Fibroblast of lung (primary cell): ENCODE measurements around the gene SUSD6. TPM values are rescaled to one million over a fixed set of nuclear protein-coding genes. Genes with fewer than 3 reads are reported as not detected.

Source experiments
- DNase-seq, 2 donors: peaks; one replicate each; pipeline versions ENCODE4 v3.0.0 to v3.0.0-alpha.2; 2010; ENCODE audit warnings: low read depth in 2 of 2
- H2AFZ ChIP-seq: 2 replicates; pipeline ENCODE4 v1.5.1; 2012; ENCODE audit warnings: low read length, control low read depth, inconsistent platforms
- H3K27ac ChIP-seq: 2 replicates; pipeline ENCODE4 v1.5.1; 2011; ENCODE audit warnings: low read length, control low read depth; ENCODE audit not compliant: insufficient read depth
- H3K27me3 ChIP-seq: 2 replicates; pipeline ENCODE4 v1.5.1; 2011; ENCODE audit warnings: mild to moderate bottlenecking, low read length; ENCODE audit not compliant: control insufficient read depth, insufficient read depth
- H3K36me3 ChIP-seq: 2 replicates; pipeline ENCODE4 v1.5.1; 2011; ENCODE audit warnings: low read length; ENCODE audit not compliant: control insufficient read depth, insufficient read depth
- H3K4me1 ChIP-seq: 2 replicates; pipeline ENCODE4 v1.5.1; 2011; ENCODE audit warnings: low read length; ENCODE audit not compliant: control insufficient read depth, insufficient read depth; ENCODE audit errors: extremely low read depth
- H3K4me2 ChIP-seq: 2 replicates; pipeline ENCODE4 v1.5.1; 2011; ENCODE audit warnings: low read length, control low read depth; ENCODE audit not compliant: insufficient read depth; ENCODE audit errors: extremely low read depth
- H3K4me3 ChIP-seq, 4 experiments: fragments of 200-600 bp in 1 of 4; sonication (generic) in 1 of 4; replicated peaks in 1 of 4; 2 replicates each; pipeline ENCODE4 v1.5.1; 2011 to 2016; ENCODE audit warnings: low read length in 4 of 4, low read depth in 3 of 4, mild to moderate bottlenecking in 3 of 4, control low read depth in 2 of 4, inconsistent platforms in 1 of 4, mixed read lengths in 1 of 4; ENCODE audit not compliant: insufficient read depth in 1 of 4; ENCODE audit errors: control extremely low read depth in 1 of 4
- H3K79me2 ChIP-seq: 2 replicates; pipeline ENCODE4 v1.5.1; 2012; ENCODE audit warnings: mild to moderate bottlenecking, low read length, inconsistent platforms; ENCODE audit not compliant: control insufficient read depth, insufficient read depth
- H3K9ac ChIP-seq: 2 replicates; pipeline ENCODE4 v1.5.1; 2011; ENCODE audit warnings: mild to moderate bottlenecking, low read length, control low read depth; ENCODE audit not compliant: insufficient read depth
- H3K9me3 ChIP-seq: 2 replicates; pipeline ENCODE4 v1.5.1; 2012; ENCODE audit warnings: low read depth, low read length; ENCODE audit not compliant: control insufficient read depth, insufficient read depth
- H4K20me1 ChIP-seq: 2 replicates; pipeline ENCODE4 v1.5.1; 2011; ENCODE audit warnings: low read length; ENCODE audit not compliant: control insufficient read depth, insufficient read depth; ENCODE audit errors: extremely low read depth
- EZH2 ChIP-seq: IDR thresholded peaks from 2 replicates; pipeline ENCODE4 v1.5.1; 2012; ENCODE audit warnings: low read length, control low read depth, mild to moderate bottlenecking; ENCODE audit errors: missing control alignments
- polyA plus RNA-seq, 2 donors: library from polyadenylated mRNA; depleted of rRNA in 1 of 2; stranded (reverse) in 1 of 2; unstranded in 1 of 2; fragments of >200 nt; gene quantifications; 2 replicates each; pipeline ENCODE4 v1.2.1, GENCODE V29; 2011 to 2012; ENCODE audit warnings: missing spikeins in 1 of 2
- total RNA-seq: library from RNA; depleted of rRNA; stranded (reverse); fragments of >200 nt; gene quantifications from 2 replicates; pipeline ENCODE4 v1.2.1, GENCODE V29; 2014
- TF ChIP-seq, protein P1 (sequence below), 2 donors: IDR thresholded peaks in 1 of 2; conservative IDR thresholded peaks in 1 of 2; 1 replicate in 1 of 2; 2 replicates in 1 of 2; pipeline ENCODE4 v1.5.1; 2011 to 2012; ENCODE audit warnings: low read length in 2 of 2, control low read depth in 1 of 2, inconsistent platforms in 1 of 2, low read depth in 1 of 2, mild to moderate bottlenecking in 1 of 2

SUSD6 gene
- total and polyA plus RNA-seq, 2 donors (not counting 1 experiment from before 2014, with no cell fraction given): 9.1 to 11.4 TPM

DNA sequence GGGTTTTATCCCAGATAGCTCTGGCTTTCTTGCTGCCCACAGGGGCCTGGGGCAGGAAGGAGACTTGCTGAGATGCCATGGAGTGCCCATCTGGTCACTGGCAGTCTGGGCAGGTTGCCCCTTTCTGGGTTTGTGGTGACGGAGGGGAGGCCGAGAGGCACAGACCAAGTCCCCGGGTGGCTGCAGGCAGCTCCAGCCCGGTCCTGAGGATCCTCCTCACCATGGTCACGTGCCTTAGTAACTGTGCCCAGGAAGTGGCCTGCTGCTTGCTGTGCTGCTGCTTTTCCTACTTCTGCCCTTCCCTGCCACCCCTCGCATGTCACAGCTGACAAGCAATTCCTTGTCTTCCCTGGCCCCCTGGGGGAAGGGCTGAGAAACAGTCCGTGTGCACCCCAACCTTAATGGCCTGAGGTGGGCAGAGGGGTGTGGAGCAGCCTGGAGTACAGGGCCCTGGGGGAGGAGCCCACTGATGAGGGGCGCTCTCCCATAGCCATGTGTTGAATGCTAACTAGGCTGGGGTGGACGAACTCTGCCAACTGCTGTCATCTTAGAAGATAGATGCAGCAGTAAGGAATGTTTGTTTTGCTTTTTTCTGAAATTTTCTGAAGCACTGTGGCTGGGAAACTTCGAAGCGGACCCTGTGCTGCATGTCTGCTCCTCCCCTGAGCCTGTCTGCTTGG, 100.6 kb downstream of the SUSD6 start:
- TF ChIP-seq, protein P1, sequence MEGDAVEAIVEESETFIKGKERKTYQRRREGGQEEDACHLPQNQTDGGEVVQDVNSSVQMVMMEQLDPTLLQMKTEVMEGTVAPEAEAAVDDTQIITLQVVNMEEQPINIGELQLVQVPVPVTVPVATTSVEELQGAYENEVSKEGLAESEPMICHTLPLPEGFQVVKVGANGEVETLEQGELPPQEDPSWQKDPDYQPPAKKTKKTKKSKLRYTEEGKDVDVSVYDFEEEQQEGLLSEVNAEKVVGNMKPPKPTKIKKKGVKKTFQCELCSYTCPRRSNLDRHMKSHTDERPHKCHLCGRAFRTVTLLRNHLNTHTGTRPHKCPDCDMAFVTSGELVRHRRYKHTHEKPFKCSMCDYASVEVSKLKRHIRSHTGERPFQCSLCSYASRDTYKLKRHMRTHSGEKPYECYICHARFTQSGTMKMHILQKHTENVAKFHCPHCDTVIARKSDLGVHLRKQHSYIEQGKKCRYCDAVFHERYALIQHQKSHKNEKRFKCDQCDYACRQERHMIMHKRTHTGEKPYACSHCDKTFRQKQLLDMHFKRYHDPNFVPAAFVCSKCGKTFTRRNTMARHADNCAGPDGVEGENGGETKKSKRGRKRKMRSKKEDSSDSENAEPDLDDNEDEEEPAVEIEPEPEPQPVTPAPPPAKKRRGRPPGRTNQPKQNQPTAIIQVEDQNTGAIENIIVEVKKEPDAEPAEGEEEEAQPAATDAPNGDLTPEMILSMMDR (conservative IDR thresholded peaks at IDR 0.05 in 1 of 2, IDR thresholded peaks at IDR 0.05 in 1 of 2; ENCODE audit: low read depth in 1 of 2, low read length in 2 of 2): no peak
- TF ChIP-seq EZH2: no peak
- Histone ChIP-seq H3K79me2 (no peaks in the 10 kb centered on the region), H3K9me3 (no peaks in the 10 kb centered on the region), H3K36me3 (no peaks in the 10 kb centered on the region), H3K4me1 (peaks cover 18% of the 10 kb centered on the region), H4K20me1 (no peaks in the 10 kb centered on the region), H3K4me2 (no peak overlapping the region), H3K4me3 (no peak overlapping the region), H2AFZ (no peak overlapping the region), H3K27ac (no peak overlapping the region), H3K27me3 (no peaks in the 10 kb centered on the region), H3K9ac (no peak overlapping the region)
- peak in 1 of 2 donors; percentile 59 for DNase-seq

DNA sequence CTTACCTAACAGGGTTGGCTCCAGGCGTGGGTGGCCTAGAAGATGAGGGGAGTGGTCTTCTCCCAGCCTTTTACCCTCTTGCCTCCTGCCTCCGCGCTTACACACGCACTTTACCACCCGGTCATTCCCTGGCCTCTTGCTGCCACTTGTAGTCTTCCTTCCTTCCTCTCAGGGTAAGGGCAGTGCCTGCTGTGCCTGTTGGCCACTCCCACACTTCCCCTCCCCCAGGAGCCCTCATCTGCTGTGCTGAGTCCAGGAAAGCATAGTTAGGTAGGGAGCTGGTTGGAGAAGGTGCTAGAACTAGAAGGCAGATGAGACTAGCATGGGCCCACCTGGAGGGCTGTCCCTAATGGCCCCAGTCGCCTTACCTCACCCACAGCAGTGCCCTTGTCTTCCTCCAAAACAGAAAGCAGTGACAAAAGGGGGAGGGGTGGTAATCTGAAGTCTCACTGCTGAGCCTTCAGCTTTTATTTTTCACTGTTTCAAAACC, 101.2 kb downstream of the SUSD6 start:
- DNase-seq: no peak
- Histone ChIP-seq H3K9me3 (no peaks in the 10 kb centered on the region), H3K4me1 (peaks cover 19% of the 10 kb centered on the region), H2AFZ (no peak overlapping the region), H3K4me3 (no peak overlapping the region), H3K27me3 (no peaks in the 10 kb centered on the region), H3K4me2 (no peak overlapping the region), H3K36me3 (no peaks in the 10 kb centered on the region), H3K9ac (no peak overlapping the region), H3K27ac (no peak overlapping the region), H3K79me2 (no peaks in the 10 kb centered on the region), H4K20me1 (no peaks in the 10 kb centered on the region)
- TF ChIP-seq, protein P1 (conservative IDR thresholded peaks at IDR 0.05 in 1 of 2, IDR thresholded peaks at IDR 0.05 in 1 of 2; ENCODE audit: low read depth in 1 of 2, low read length in 2 of 2): no peak
- no peak for TF ChIP-seq EZH2

DNA sequence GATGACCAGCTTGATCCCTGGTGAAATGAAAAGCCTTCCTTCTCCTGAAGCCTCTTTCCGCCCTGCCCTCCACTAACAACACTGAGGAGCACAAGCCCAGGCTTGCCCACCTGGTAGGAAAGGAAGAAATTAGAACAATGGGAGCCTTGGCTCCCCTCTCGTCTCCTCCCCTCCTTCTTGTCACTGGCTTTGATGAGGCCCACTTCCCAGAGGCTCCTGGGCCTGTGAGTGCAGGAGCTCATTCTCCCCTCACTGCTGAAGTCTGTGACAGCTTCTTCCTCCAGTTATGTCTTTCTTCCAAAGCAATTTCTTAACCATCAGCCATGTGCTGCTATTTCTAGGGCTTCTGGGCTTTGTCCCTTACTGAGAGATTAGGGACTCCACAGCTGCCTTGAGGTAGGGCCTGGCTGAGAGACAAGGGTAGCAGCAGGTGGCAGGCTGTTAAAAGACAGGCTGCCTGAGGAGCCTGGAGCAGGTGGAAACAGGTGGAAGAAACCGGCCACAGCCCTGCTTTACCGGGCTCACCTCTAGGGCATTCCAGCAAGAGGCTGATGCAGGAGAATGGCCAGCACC, 101.9 kb downstream of the SUSD6 start:
- H3K4me1 ChIP-seq: peaks cover 19% of the 10 kb centered on the region
- no peaks in the 10 kb centered on the region for H3K9me3 ChIP-seq
- H4K20me1 ChIP-seq: no peaks in the 10 kb centered on the region
- H3K9ac ChIP-seq: no peak overlapping the region
- TF ChIP-seq, protein P1 (conservative IDR thresholded peaks at IDR 0.05 in 1 of 2, IDR thresholded peaks at IDR 0.05 in 1 of 2; ENCODE audit: low read depth in 1 of 2, low read length in 2 of 2): no peak
- TF ChIP-seq EZH2: no peak
- H2AFZ ChIP-seq: no peak overlapping the region
- H3K27me3 ChIP-seq: no peaks in the 10 kb centered on the region
- no peak overlapping the region for H3K4me3 ChIP-seq
- no peak overlapping the region for H3K27ac ChIP-seq
- H3K79me2 ChIP-seq: no peaks in the 10 kb centered on the region
- H3K36me3 ChIP-seq: no peaks in the 10 kb centered on the region
- no peak overlapping the region for H3K4me2 ChIP-seq
- DNase-seq: no peak
